ENCODE results near the gene NLRP1.

- TF ChIP-seq MAX (CRISPR knock-in tag; IDR thresholded peaks at IDR 0.05), result no peak
- no peak for TF ChIP-seq REST (IDR thresholded peaks at IDR 0.05; ENCODE audit: borderline replicate concordance)
- TF ChIP-seq REST (CRISPR knock-in tag; IDR thresholded peaks at IDR 0.05; ENCODE audit: low read depth), result no peak
- no peak for TF ChIP-seq E2F5 (CRISPR knock-in tag; IDR thresholded peaks at IDR 0.05)
Measured at GRCh38 chr17:5514976-5515375, 69.3 kb downstream of the NLRP1 start.

Measured in K562 (cell line).